IMR-90 (cell line): ENCODE data around the gene PARD3. TPM values are rescaled to one million over a fixed set of nuclear protein-coding genes. Genes with fewer than 3 reads are reported as not detected.

Experiments
- ATAC-seq: fragments of 200-7000 bp; cut with Tn5 transposase; 2 replicates; pipeline ENCODE4 v1.9.1; 2020; ENCODE audit warnings: low read depth, mild to moderate bottlenecking, moderate library complexity
- BruUV-seq: library from RNA; stranded (reverse); fragments of 400-500 nt; replicated peaks from 2 replicates; lab custom pipeline; 2021; lab: Mats Ljungman, UMichigan
- CTCF ChIA-PET: fragments of 300-600 bp; formaldehyde crosslinking; extraction: SDS; loops from one replicate; lab custom pipeline; 2021; ENCODE audit warnings: antibody characterized with exemption; lab: Yijun Ruan, JAX
- POLR2A ChIA-PET: fragments of 300-600 bp; sonication (Branson Sonifier 250); formaldehyde crosslinking; loops from one replicate; lab custom pipeline; 2022; ENCODE audit warnings: antibody characterized with exemption; ENCODE audit not compliant: unreplicated experiment; lab: Charles Lee
- DNase-seq: peaks from one replicate; pipeline ENCODE4 v3.0.0; 2013
- H2AFZ ChIP-seq: replicated peaks from 2 replicates; pipeline ENCODE3; 2013; ENCODE audit warnings: low read length, mild to moderate bottlenecking; ENCODE audit not compliant: poor library complexity
- H2AK5ac ChIP-seq: 2 replicates; pipeline ENCODE4 v1.6.1; 2013; ENCODE audit warnings: low read depth, low read length, inconsistent platforms
- H2AK9ac ChIP-seq: replicated peaks from 2 replicates; pipeline ENCODE3; 2013; ENCODE audit warnings: mild to moderate bottlenecking, low read depth, low read length, moderate library complexity; ENCODE audit not compliant: poor library complexity
- H2BK120ac ChIP-seq: 2 replicates; pipeline ENCODE4 v1.6.1; 2013; ENCODE audit warnings: low read depth, low read length, inconsistent platforms
- H2BK15ac ChIP-seq: 3 replicates; pipeline ENCODE4 v1.6.1; 2013; ENCODE audit warnings: low read depth, low read length, inconsistent platforms
- H2BK20ac ChIP-seq: 2 replicates; pipeline ENCODE4 v1.6.1; 2013; ENCODE audit warnings: low read depth, mild to moderate bottlenecking, inconsistent platforms, low read length, moderate library complexity
- H2BK5ac ChIP-seq: 2 replicates; pipeline ENCODE4 v1.6.1; 2013; ENCODE audit warnings: mild to moderate bottlenecking, low read depth, low read length, inconsistent platforms; ENCODE audit not compliant: poor library complexity, severe bottlenecking
- H3K14ac ChIP-seq: replicated peaks from 2 replicates; pipeline ENCODE4 v1.6.1; 2013; ENCODE audit warnings: low read depth, low read length, inconsistent platforms
- H3K18ac ChIP-seq: 2 replicates; pipeline ENCODE4 v1.6.1; 2013; ENCODE audit warnings: low read depth, low read length, control low read depth
- H3K23ac ChIP-seq: 2 replicates; pipeline ENCODE4 v1.6.1; 2013; ENCODE audit warnings: low read depth, low read length, inconsistent platforms
- H3K27ac ChIP-seq: 2 replicates; pipeline ENCODE4 v1.5.1; 2013; ENCODE audit warnings: mild to moderate bottlenecking, control low read depth, low read length; ENCODE audit not compliant: insufficient read depth
- H3K27me3 ChIP-seq: 2 replicates; pipeline ENCODE4 v1.6.1; 2013; ENCODE audit warnings: low read length; ENCODE audit not compliant: control insufficient read depth, insufficient read depth
- H3K36me3 ChIP-seq: 2 replicates; pipeline ENCODE4 v1.6.1; 2013; ENCODE audit warnings: low read length, mixed read lengths; ENCODE audit not compliant: control insufficient read depth, insufficient read depth
- H3K4ac ChIP-seq: 2 replicates; pipeline ENCODE4 v1.6.1; 2013; ENCODE audit warnings: low read depth, low read length, inconsistent platforms
- H3K4me1 ChIP-seq: 2 replicates; pipeline ENCODE4 v1.6.1; 2013; ENCODE audit warnings: low read length, mixed read lengths; ENCODE audit not compliant: control insufficient read depth, insufficient read depth
- H3K4me2 ChIP-seq: 2 replicates; pipeline ENCODE4 v1.6.1; 2013; ENCODE audit warnings: low read depth, mild to moderate bottlenecking, control low read depth, low read length, moderate library complexity
- H3K4me3 ChIP-seq: 2 replicates; pipeline ENCODE4 v1.5.1; 2013; ENCODE audit warnings: low read depth, mild to moderate bottlenecking, control low read depth, low read length, moderate library complexity; ENCODE audit not compliant: insufficient read depth
- H3K56ac ChIP-seq: 2 replicates; pipeline ENCODE4 v1.6.1; 2013; ENCODE audit warnings: low read length, inconsistent platforms; ENCODE audit not compliant: insufficient read depth; ENCODE audit errors: extremely low read depth
- H3K79me1 ChIP-seq, 2 experiments: 2 replicates each; pipeline ENCODE4 v1.6.1; 2013; ENCODE audit warnings: low read length in 2 of 2, inconsistent platforms in 1 of 2, low read depth in 1 of 2
- H3K9ac ChIP-seq: 2 replicates; pipeline ENCODE4 v1.6.1; 2013; ENCODE audit warnings: low read depth, low read length, control low read depth
- H3K9me1 ChIP-seq: 2 replicates; pipeline ENCODE4 v1.6.1; 2013; ENCODE audit warnings: low read length, inconsistent platforms; ENCODE audit not compliant: insufficient read depth
- H3K9me3 ChIP-seq: 2 replicates; pipeline ENCODE4 v1.6.1; 2013; ENCODE audit warnings: low read length; ENCODE audit not compliant: control insufficient read depth, insufficient read depth
- H4K20me1 ChIP-seq: 2 replicates; pipeline ENCODE4 v1.6.1; 2013; ENCODE audit warnings: low read length, inconsistent platforms; ENCODE audit not compliant: insufficient read depth
- H4K5ac ChIP-seq: 2 replicates; pipeline ENCODE4 v1.6.1; 2013; ENCODE audit warnings: mild to moderate bottlenecking, low read depth, low read length, control low read depth
- H4K8ac ChIP-seq, 2 experiments: 2 replicates each; pipeline ENCODE4 v1.6.1; 2013; ENCODE audit warnings: low read depth in 2 of 2, low read length in 2 of 2, control low read depth in 1 of 2, inconsistent platforms in 1 of 2
- H4K91ac ChIP-seq: 2 replicates; pipeline ENCODE4 v1.6.1; 2013; ENCODE audit warnings: low read depth, low read length, inconsistent platforms; ENCODE audit not compliant: insufficient read depth
- BHLHE40 ChIP-seq: fragments of 150-350 bp; IDR thresholded peaks from 2 replicates; pipeline ENCODE4 v1.6.1; 2016; ENCODE audit warnings: mild to moderate bottlenecking, low read depth, low read length
- CEBPB ChIP-seq: IDR thresholded peaks from 2 replicates; pipeline ENCODE4 v1.6.1; 2012; ENCODE audit warnings: low read depth, low read length, improper control_type of control experiment
- CHD1 ChIP-seq: IDR thresholded peaks from 2 replicates; pipeline ENCODE4 v1.6.1; 2012; ENCODE audit warnings: low read depth, low read length, improper control_type of control experiment
- CTCF ChIP-seq: conservative IDR thresholded peaks from 2 replicates; pipeline ENCODE4 v1.5.1; 2012; ENCODE audit warnings: mild to moderate bottlenecking, low read depth, low read length, improper control_type of control experiment
- ELK1 ChIP-seq: fragments of 150-350 bp; IDR thresholded peaks from 2 replicates; pipeline ENCODE4 v1.6.1; 2016; ENCODE audit warnings: low read depth, mild to moderate bottlenecking, low read length, moderate library complexity, borderline replicate concordance
- FOS ChIP-seq: fragments of 150-350 bp; IDR thresholded peaks from 2 replicates; pipeline ENCODE4 v1.6.1; 2016; ENCODE audit warnings: low read depth, low read length
- MAFK ChIP-seq: IDR thresholded peaks from 2 replicates; pipeline ENCODE4 v1.6.1; 2012; ENCODE audit warnings: low read depth, low read length, improper control_type of control experiment
- MAZ ChIP-seq: IDR thresholded peaks from 2 replicates; pipeline ENCODE4 v1.6.1; 2012; ENCODE audit warnings: low read depth, mild to moderate bottlenecking, low read length, improper control_type of control experiment, moderate library complexity, borderline replicate concordance
- MXI1 ChIP-seq: IDR thresholded peaks from 2 replicates; pipeline ENCODE4 v1.6.1; 2012; ENCODE audit warnings: low read depth, mild to moderate bottlenecking, low read length, moderate library complexity, borderline replicate concordance
- NFE2L2 ChIP-seq: fragments of 150-350 bp; IDR thresholded peaks from 2 replicates; pipeline ENCODE4 v1.6.1; 2016; ENCODE audit warnings: low read depth, mild to moderate bottlenecking, low read length
- POLR2A ChIP-seq: IDR thresholded peaks from 2 replicates; pipeline ENCODE4 v1.6.1; 2012; ENCODE audit warnings: mild to moderate bottlenecking, low read depth, low read length
- RAD21 ChIP-seq: IDR thresholded peaks from 2 replicates; pipeline ENCODE4 v1.6.1; 2012; ENCODE audit warnings: low read length, improper control_type of control experiment
- RCOR1 ChIP-seq: IDR thresholded peaks from 2 replicates; pipeline ENCODE4 v1.6.1; 2012; ENCODE audit warnings: mild to moderate bottlenecking, low read length, improper control_type of control experiment; ENCODE audit not compliant: insufficient replicate concordance
- RFX5 ChIP-seq: IDR thresholded peaks from 2 replicates; pipeline ENCODE4 v1.8.0; 2012; ENCODE audit warnings: low read depth, mild to moderate bottlenecking, low read length, moderate library complexity
- SMC3 ChIP-seq: fragments of 150-350 bp; IDR thresholded peaks from 2 replicates; pipeline ENCODE4 v1.6.1; 2016; ENCODE audit warnings: low read depth, mild to moderate bottlenecking, antibody characterized with exemption, low read length, moderate library complexity
- USF2 ChIP-seq: fragments of 150-350 bp; IDR thresholded peaks from 2 replicates; pipeline ENCODE4 v1.6.1; 2017; ENCODE audit warnings: mild to moderate bottlenecking, antibody characterized with exemption, low read length, low read depth
- WGBS, 2 experiments: methylation state at CpG; one replicate each; pipeline versions ENCODE4 v1.1.5 to v1.1.7; 2013; ENCODE audit warnings: missing lambda C conversion rate in 2 of 2; ENCODE audit not compliant: insufficient read length in 1 of 2; ENCODE audit errors: extremely low coverage in 2 of 2; 5-methylcytosine and 5-hydroxymethylcytosine counted together
- dilution Hi-C: fragments of 300-500 bp; cut with HindIII; formaldehyde crosslinking; loops from one replicate; pipeline ENCODE4 v1.14.3; 2018; ENCODE audit warnings: low sequenced_read_pairs; ENCODE audit not compliant: unreplicated experiment
- in situ Hi-C: fragments of 300-500 bp; cut with MboI; formaldehyde crosslinking; loops from 3 replicates; pipeline ENCODE4 v1.14.3; 2019; ENCODE audit warnings: low sequenced_read_pairs, inconsistent platforms, mixed read lengths
- intact Hi-C: fragments of 100-400 bp; cut with micrococcal nuclease; formaldehyde crosslinking; loops from 2 replicates; pipeline ENCODE4 v1.10.0; 2022
- polyA plus RNA-seq, 3 experiments: library from polyadenylated mRNA; depleted of rRNA; stranded (reverse); fragments of >200 nt; gene quantifications; 2 replicates each; pipeline ENCODE4 v1.2.3, GENCODE V29; 2012; ENCODE audit warnings: low replicate concordance in 1 of 3
- total RNA-seq: library from RNA; depleted of rRNA; stranded (reverse); fragments of >200 nt; gene quantifications from 2 replicates; pipeline ENCODE4 v1.2.3, GENCODE V29; 2012

Gene PARD3
- total and polyA plus RNA-seq, 2 of the 4 experiments (the other 2 are of a cell fraction): 14.6 to 37.5 TPM

- H4K20me1 ChIP-seq: no peaks in the 10 kb centered on the region
- no TSS peak for BruUV-seq
- WGBS, 2 experiments: no CpG with 5 or more reads among the region's 5 CpGs
- no peak overlapping the region for H2BK120ac ChIP-seq
- peaks cover 5% of the 10 kb centered on the region for H3K9me1 ChIP-seq
- ChIA-PET POLR2A (no interaction called here), CTCF (interaction anchor here (0.6 kb wide), 1 partner anchor 9 kb away, joined by 3 read pairs; no protein-coding TSS in a partner anchor)
- in situ Hi-C loops (loop anchor here (25.0 kb wide), 1 partner anchor 764 kb away; the partner anchor contains the start of gene NRP1), intact Hi-C loops (no loop called here), dilution Hi-C loops (no loop called here)
- no peak overlapping the region for H2BK15ac ChIP-seq
- H3K23ac ChIP-seq: no peak overlapping the region
- no peaks in the 10 kb centered on the region for H3K9me3 ChIP-seq
- no peak overlapping the region for H3K9ac ChIP-seq
- no peak overlapping the region for H2AFZ ChIP-seq
- H4K91ac ChIP-seq: no peak overlapping the region
- TF ChIP-seq RAD21 (no peak), POLR2A (no peak), RFX5 (no peak), ELK1 (no peak), SMC3 (no peak), FOS (no peak), CTCF (no peak), CEBPB (no peak), USF2 (no peak), CHD1 (no peak), NFE2L2 (no peak), MAZ (no peak), MAFK (no peak), RCOR1 (no peak), MXI1 (no peak), BHLHE40 (no peak)
- ATAC-seq: no peak
- no peaks in the 10 kb centered on the region for H3K27me3 ChIP-seq
- no peak overlapping the region for H3K4me3 ChIP-seq
- no peak overlapping the region for H2AK9ac ChIP-seq
- no peak overlapping the region for H3K56ac ChIP-seq
- peak overlapping the region; percentile 79 for H2AK5ac ChIP-seq
- H3K4ac ChIP-seq: no peak overlapping the region
- no peak overlapping the region for H4K5ac ChIP-seq
- H3K36me3 ChIP-seq: no peaks in the 10 kb centered on the region
- H3K14ac ChIP-seq: no peak overlapping the region
- H2BK20ac ChIP-seq: no peak overlapping the region
- no peak overlapping the region; the same call in 1 of the 2 replicates for H3K18ac ChIP-seq
- H3K4me1 ChIP-seq: peaks cover 13% of the 10 kb centered on the region
- no peak overlapping the region for H3K27ac ChIP-seq
- no peak for DNase-seq
- H3K79me1 ChIP-seq: no peaks in the 10 kb centered on the region
- no peak overlapping the region for H3K4me2 ChIP-seq
- no peak overlapping the region for H4K8ac ChIP-seq
- H2BK5ac ChIP-seq: no peak overlapping the region
These were observed 714.1 kb downstream of the PARD3 start for GRCh38 chr10:34101001-34101400.
